ENCODE results near the gene RTCB. TPM values are rescaled to one million over a fixed set of nuclear protein-coding genes. Genes with fewer than 3 reads are reported as not detected.

Gene RTCB
- total and polyA plus RNA-seq, 4 donors, result 20.5 to 70.6 (median 63.7) TPM

DNA sequence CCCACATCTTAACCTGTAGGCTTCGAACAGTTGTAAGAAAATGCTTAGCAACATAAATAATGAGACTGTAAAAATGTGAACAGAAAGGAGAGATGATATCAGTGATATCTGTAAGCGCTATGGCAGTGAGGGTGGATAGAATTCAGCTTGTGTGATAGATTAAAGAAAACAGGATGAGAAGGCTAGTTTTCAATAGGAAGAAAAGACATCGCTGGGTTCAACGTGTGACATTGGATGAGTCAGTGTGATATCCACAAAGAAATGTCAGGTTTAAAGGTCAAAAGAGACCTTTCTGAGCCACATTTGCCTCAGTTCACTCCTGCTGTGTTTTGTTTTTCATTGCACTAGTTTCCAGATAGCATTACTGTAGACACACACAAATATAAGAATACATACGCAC is 68.1 kb downstream of the RTCB start:
- Histone ChIP-seq H3K4me3 (no peak overlapping the region), H3K9ac (ENCODE audit: insufficient read depth in 1 of 2, low read length in 2 of 2) (no peak overlapping the region), H3K4me1 (ENCODE audit: control insufficient read depth in 5 of 5, insufficient read depth in 5 of 5, low read length in 5 of 5) (no peaks in the 10 kb centered on the region), H3K27ac (ENCODE audit: low read depth in 1 of 2, low read length in 1 of 2) (no peak overlapping the region), H3K27me3 (ENCODE audit: control insufficient read depth in 3 of 3, insufficient read depth in 3 of 3, low read length in 2 of 3) (peaks cover 0 to 6% (median 2%) of the 10 kb centered on the region in 3 donors), H3K9me3 (ENCODE audit: control insufficient read depth in 4 of 4, insufficient read depth in 3 of 4, low read length in 3 of 4) (no peaks in the 10 kb centered on the region), H3K36me3 (ENCODE audit: control insufficient read depth in 4 of 4, insufficient read depth in 4 of 4, low read length in 4 of 4) (no peaks in the 10 kb centered on the region)
- no peak for DNase-seq
- 74 to 85% methylated on average over 5 of the region's 5 CpGs for WGBS, 2 donors
- TF ChIP-seq, protein P1, sequence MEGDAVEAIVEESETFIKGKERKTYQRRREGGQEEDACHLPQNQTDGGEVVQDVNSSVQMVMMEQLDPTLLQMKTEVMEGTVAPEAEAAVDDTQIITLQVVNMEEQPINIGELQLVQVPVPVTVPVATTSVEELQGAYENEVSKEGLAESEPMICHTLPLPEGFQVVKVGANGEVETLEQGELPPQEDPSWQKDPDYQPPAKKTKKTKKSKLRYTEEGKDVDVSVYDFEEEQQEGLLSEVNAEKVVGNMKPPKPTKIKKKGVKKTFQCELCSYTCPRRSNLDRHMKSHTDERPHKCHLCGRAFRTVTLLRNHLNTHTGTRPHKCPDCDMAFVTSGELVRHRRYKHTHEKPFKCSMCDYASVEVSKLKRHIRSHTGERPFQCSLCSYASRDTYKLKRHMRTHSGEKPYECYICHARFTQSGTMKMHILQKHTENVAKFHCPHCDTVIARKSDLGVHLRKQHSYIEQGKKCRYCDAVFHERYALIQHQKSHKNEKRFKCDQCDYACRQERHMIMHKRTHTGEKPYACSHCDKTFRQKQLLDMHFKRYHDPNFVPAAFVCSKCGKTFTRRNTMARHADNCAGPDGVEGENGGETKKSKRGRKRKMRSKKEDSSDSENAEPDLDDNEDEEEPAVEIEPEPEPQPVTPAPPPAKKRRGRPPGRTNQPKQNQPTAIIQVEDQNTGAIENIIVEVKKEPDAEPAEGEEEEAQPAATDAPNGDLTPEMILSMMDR (IDR thresholded peaks at IDR 0.05; ENCODE audit: control extremely low read depth, extremely low read depth), result no peak
- ATAC-seq (ENCODE audit: insufficient read depth, low FRiP score), result no peak

DNA sequence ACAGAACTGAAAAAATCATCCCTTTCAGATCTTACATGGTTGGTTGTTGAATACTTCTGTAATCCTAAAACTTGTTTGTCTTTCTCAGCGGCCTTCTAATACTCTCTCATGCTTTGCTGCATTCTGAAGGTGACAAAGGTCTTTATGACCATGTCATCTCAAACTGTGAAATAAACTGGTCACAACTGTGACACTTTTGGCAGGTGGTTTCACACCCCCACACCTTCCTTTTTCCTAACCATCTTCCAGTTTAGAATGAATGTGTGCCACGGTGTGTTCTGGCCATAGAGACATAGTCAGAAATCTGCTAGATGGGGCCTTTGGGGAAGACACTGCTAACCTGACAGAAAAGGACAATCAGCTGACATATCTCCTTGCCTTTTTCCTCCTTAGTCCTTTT is 69.1 kb downstream of the RTCB start:
- peaks cover 0 to 6% (median 2%) of the 10 kb centered on the region in 3 donors for H3K27me3 ChIP-seq (ENCODE audit: control insufficient read depth in 3 of 3, insufficient read depth in 3 of 3, low read length in 2 of 3)
- 79 to 87% methylated on average over 2 of the region's 2 CpGs for WGBS, 2 donors

DNA sequence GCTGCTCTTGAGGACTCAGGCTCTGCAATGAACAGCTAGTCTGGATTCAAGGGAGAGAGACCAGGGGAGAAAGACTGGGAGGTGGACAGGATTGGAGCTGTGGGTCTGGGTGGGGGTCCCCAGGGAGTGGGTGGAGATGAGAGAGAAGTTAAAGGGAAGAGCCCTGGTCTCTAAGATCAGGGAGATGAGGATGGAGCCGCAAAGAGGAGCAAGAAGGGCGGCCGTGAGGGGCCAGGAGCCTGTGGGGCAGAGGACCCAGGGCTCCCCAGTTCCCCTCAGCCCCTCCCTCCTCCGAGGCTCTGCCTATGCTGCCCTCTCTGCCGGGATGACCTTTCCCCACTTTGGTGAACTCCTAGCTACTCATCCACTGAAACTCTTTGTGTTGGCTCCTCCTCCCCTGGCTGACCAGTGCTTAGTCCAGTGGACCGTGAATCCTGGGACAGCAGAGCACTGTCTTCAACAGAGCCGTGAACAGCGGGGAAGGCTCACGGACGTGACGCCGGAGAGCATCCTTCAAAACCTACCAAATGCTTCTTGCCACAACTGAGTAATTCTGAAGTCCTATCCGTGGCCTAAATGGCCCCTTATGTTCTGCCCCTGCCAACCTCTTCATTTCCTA is 70.8 kb downstream of the RTCB start:
- H3K4me1 ChIP-seq (ENCODE audit: control insufficient read depth in 5 of 5, insufficient read depth in 5 of 5, low read length in 5 of 5), result peaks cover 0 to 4% (median 0%) of the 10 kb centered on the region in 5 donors
- no peaks in the 10 kb centered on the region for H3K36me3 ChIP-seq (ENCODE audit: control insufficient read depth in 4 of 4, insufficient read depth in 4 of 4, low read length in 4 of 4)
- 79 to 83% methylated on average over 13 of the region's 13 CpGs for WGBS, 2 donors
- no peak for ATAC-seq (ENCODE audit: insufficient read depth, low FRiP score)
- H3K9me3 ChIP-seq (ENCODE audit: control insufficient read depth in 4 of 4, insufficient read depth in 3 of 4, low read length in 3 of 4), result no peaks in the 10 kb centered on the region
- no peak for DNase-seq
- TF ChIP-seq, protein P1 (IDR thresholded peaks at IDR 0.05; ENCODE audit: control extremely low read depth, extremely low read depth), result no peak
- H3K4me3 ChIP-seq, result no peak overlapping the region
- no peak overlapping the region for H3K9ac ChIP-seq (ENCODE audit: insufficient read depth in 1 of 2, low read length in 2 of 2)
- H3K27ac ChIP-seq (ENCODE audit: low read depth in 1 of 2, low read length in 1 of 2), result no peak overlapping the region
- H3K27me3 ChIP-seq (ENCODE audit: control insufficient read depth in 3 of 3, insufficient read depth in 3 of 3, low read length in 2 of 3), result peaks cover 0 to 6% (median 2%) of the 10 kb centered on the region in 3 donors

More for the DNA sequence above, 69.1 kb downstream of the RTCB start:
- Histone ChIP-seq H3K9ac (ENCODE audit: insufficient read depth in 1 of 2, low read length in 2 of 2) (no peak overlapping the region), H3K27ac (ENCODE audit: low read depth in 1 of 2, low read length in 1 of 2) (no peak overlapping the region), H3K4me1 (ENCODE audit: control insufficient read depth in 5 of 5, insufficient read depth in 5 of 5, low read length in 5 of 5) (peaks cover 0 to 1% (median 0%) of the 10 kb centered on the region in 5 donors), H3K36me3 (ENCODE audit: control insufficient read depth in 4 of 4, insufficient read depth in 4 of 4, low read length in 4 of 4) (no peaks in the 10 kb centered on the region), H3K4me3 (no peak overlapping the region), H3K9me3 (ENCODE audit: control insufficient read depth in 4 of 4, insufficient read depth in 3 of 4, low read length in 3 of 4) (no peaks in the 10 kb centered on the region)
- TF ChIP-seq, protein P1 (IDR thresholded peaks at IDR 0.05; ENCODE audit: control extremely low read depth, extremely low read depth), result no peak
- ATAC-seq (ENCODE audit: insufficient read depth, low FRiP score) (no peak), DNase-seq (no peak)

DNA sequence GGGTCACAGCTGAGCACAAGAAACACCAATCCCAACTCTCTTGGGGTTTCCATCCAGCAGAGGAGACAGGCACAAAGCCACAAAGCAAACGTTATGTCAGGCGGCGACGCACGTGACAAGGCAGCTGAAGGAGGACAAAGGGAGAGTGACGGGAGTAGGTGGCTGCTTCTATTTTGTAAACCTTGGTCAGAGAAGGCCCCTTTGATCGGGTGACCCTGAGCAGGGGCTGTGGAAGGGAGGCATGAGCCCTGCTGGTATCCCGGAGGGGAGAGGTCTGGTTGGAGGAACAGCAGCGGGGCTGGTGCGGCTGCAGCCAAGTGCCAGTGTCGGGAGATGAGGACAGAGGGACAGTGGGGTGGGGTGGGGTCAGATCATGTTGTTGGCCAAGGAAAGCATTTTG is 71.6 kb downstream of the RTCB start:
- TF ChIP-seq, protein P1 (IDR thresholded peaks at IDR 0.05; ENCODE audit: control extremely low read depth, extremely low read depth), result no peak
- Histone ChIP-seq H3K36me3 (ENCODE audit: control insufficient read depth in 4 of 4, insufficient read depth in 4 of 4, low read length in 4 of 4) (no peaks in the 10 kb centered on the region), H3K4me1 (ENCODE audit: control insufficient read depth in 5 of 5, insufficient read depth in 5 of 5, low read length in 5 of 5) (peaks cover 0 to 4% (median 0%) of the 10 kb centered on the region in 5 donors), H3K9me3 (ENCODE audit: control insufficient read depth in 4 of 4, insufficient read depth in 3 of 4, low read length in 3 of 4) (no peaks in the 10 kb centered on the region), H3K27me3 (ENCODE audit: control insufficient read depth in 3 of 3, insufficient read depth in 3 of 3, low read length in 2 of 3) (peaks cover 0 to 6% (median 2%) of the 10 kb centered on the region in 3 donors), H3K4me3 (no peak overlapping the region), H3K27ac (ENCODE audit: low read depth in 1 of 2, low read length in 1 of 2) (no peak overlapping the region), H3K9ac (ENCODE audit: insufficient read depth in 1 of 2, low read length in 2 of 2) (no peak overlapping the region)
- WGBS, 2 donors, result 76 to 79% methylated on average over 11 of the region's 11 CpGs
- no peak for ATAC-seq (ENCODE audit: insufficient read depth, low FRiP score)
- DNase-seq, result no peak

Measured in lung (tissue), 12 donors.